UCSD-AML1 (cell line): ENCODE measurements around the gene HSPBP1.
"Not testable (repeated sequence)": the region's sequence is repeated elsewhere in the genome, so short reads cannot be mapped to it uniquely, and the experiment has no call there.

Experiments
- DNase-seq: peaks from one replicate; lab custom pipeline; 2025; ENCODE audit not compliant: unreplicated experiment; lab: John Stamatoyannopoulos, UW

The HSPBP1 gene

GRCh38 chr19:55241143-55241934 is 38.6 kb downstream of the HSPBP1 start:
- no peak for DNase-seq

- DNase-seq, result no peak
Observed at GRCh38 chr19:55240713-55241020, 39.2 kb downstream of the HSPBP1 start.

- no peak for DNase-seq
Observed at GRCh38 chr19:55239004-55239403, 40.9 kb downstream of the HSPBP1 start.

- no peak for DNase-seq
Observed at GRCh38 chr19:55238030-55238429, 41.9 kb downstream of the HSPBP1 start.

- DNase-seq, result no peak
Observed at GRCh38 chr19:55232986-55233385, 46.9 kb downstream of the HSPBP1 start.

GRCh38 chr19:55232286-55232602 is 47.7 kb downstream of the HSPBP1 start:
- no peak for DNase-seq

- no peak for DNase-seq
Observed at GRCh38 chr19:55231391-55232285, 48.3 kb downstream of the HSPBP1 start.

- no peak for DNase-seq
Observed at GRCh38 chr19:55230780-55231179, 49.1 kb downstream of the HSPBP1 start.

GRCh38 chr19:55230329-55230728 is 49.6 kb downstream of the HSPBP1 start:
- no peak for DNase-seq

GRCh38 chr19:55229789-55230182 is 50.1 kb downstream of the HSPBP1 start:
- DNase-seq, result no peak

GRCh38 chr19:55229145-55229788 is 50.6 kb downstream of the HSPBP1 start:
- DNase-seq, result no peak

GRCh38 chr19:55228403-55229031 is 51.4 kb downstream of the HSPBP1 start, which contains the start of gene TMEM86B:
TSS of gene TMEM86B (minus strand) at chr19:55228763. CDS start at chr19:55228741, 22 bp downstream.
- no peak for DNase-seq

GRCh38 chr19:55228015-55228391 is 51.9 kb downstream of the HSPBP1 start:
- no peak for DNase-seq

GRCh38 chr19:55227241-55228014 is 52.5 kb downstream of the HSPBP1 start:
- DNase-seq, result no peak

GRCh38 chr19:55226788-55227187 is 53.1 kb downstream of the HSPBP1 start:
- DNase-seq, result no peak

- no peak for DNase-seq
Observed at GRCh38 chr19:55226273-55226672, 53.6 kb downstream of the HSPBP1 start.

- no peak for DNase-seq
Observed at GRCh38 chr19:55225415-55225958, 54.4 kb downstream of the HSPBP1 start.

- DNase-seq, result not testable (repeated sequence)
Observed at GRCh38 chr19:55224679-55225414, 55.1 kb downstream of the HSPBP1 start.

GRCh38 chr19:55224038-55224665 is 55.8 kb downstream of the HSPBP1 start:
- DNase-seq, result no peak
